GM12892 (cell line): ENCODE results near the gene HPCAL1.
"Not testable (repeated sequence)": the region's sequence is repeated elsewhere in the genome, so short reads cannot be mapped to it uniquely, and the experiment has no call there.

ENCODE experiments used
- DNase-seq: peaks from one replicate; pipeline ENCODE4 v3.0.0; 2011; ENCODE audit not compliant: insufficient read length
- FAIRE-seq: peaks from 2 replicates; lab custom pipeline; 2011; peaks lifted over from hg19 to GRCh38; lab: Jason Lieb, UNC
- POLR2A ChIP-seq: IDR thresholded peaks from 2 replicates; pipeline ENCODE4 v1.6.1; 2011; ENCODE audit warnings: low read depth, low read length, control low read depth
- POLR2AphosphoS5 ChIP-seq: IDR thresholded peaks from 2 replicates; pipeline ENCODE4 v1.6.1; 2011; ENCODE audit warnings: low read depth, low read length, control low read depth
- TAF1 ChIP-seq: IDR thresholded peaks from 2 replicates; pipeline ENCODE4 v1.6.1; 2011; ENCODE audit warnings: low read depth, mild to moderate bottlenecking, control low read depth, low read length, borderline replicate concordance

Gene HPCAL1

DNA sequence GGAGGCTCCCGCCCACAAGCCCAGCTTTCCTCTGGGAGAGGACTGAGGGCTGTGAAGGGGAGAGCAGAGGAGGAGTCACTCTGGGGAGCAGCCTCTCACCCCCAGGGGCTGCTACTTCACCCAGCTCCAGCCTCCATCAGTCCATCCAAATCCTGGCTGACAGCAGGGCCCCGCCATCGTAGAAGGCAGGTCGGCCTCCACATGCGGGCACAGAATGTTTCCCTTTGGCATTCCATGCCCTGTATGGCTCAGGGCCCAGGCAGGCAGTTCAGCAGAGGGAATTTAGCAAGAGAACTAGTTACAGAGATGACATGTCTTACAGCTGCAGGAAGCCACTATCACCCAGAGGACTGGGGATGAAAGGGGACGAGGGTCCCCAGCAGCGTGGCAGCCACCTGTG is 151.8 kb downstream of the HPCAL1 start:
- DNase-seq (no peak), FAIRE-seq (no peak)
- no peak for TF ChIP-seq TAF1
- no peak for TF ChIP-seq POLR2AphosphoS5
- TF ChIP-seq POLR2A = no peak

- DNase-seq, FAIRE-seq: not testable (repeated sequence)
Observed at GRCh38 chr2:10457195-10457594, 154.5 kb downstream of the HPCAL1 start.

DNA sequence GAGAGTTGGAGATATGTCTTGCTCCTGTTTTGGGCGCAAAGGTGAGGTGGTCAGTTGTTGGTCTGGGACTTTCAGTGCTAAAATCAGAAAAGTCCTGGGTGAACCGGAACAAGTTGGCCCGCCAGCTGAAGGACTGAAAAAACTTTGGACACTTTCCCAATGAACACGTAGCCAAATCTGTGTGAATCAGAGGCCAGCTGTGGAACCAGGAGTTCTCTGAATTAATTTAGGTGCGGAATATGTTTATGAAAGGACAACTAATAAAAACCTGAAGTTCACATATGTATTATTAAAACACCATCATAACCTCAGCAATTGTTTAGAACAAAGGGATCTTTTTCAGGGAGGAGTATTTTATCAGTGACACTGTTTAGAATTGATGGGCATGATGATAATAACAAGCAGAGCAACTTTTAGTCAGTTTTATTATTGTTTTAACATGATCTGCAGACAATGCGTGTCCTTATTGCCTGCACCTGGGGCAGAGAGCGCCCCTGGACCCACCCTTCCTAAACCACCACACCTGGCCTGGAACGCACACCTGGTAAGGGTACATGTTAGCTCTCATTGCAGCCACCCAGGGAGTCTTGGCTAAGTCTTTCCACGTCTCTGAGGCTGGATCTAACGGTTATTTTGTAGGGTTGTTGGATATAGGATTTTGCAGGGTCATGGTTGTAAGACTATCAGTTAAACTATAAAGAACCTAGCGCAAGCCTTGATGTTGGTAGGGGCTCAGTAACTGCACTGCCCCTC is 155.3 kb downstream of the HPCAL1 start:
- DNase-seq = no peak
- no peak for FAIRE-seq
- TF ChIP-seq TAF1 (no peak), POLR2AphosphoS5 (no peak), POLR2A (no peak)

DNA sequence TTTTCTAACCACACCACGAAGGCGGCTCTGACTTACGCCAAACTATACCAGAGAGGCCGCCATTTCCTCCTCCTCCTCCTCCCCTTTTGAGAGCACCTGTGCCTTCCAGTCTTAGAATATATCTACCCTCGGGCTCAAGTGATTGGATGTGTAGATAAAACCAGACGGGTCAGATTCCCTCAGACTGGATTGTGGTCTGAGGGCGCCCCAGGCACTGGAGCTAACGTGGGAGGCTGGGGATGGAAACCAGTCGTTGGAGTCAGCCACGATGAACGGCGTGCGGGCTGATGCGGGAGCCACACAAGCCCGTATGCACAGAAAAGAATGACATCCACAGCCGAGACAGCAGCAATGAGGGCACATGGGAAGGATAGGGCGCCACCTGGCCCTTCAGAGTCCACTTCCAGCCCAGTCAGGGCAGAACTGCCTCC is 157.7 kb downstream of the HPCAL1 start:
- DNase-seq (no peak), FAIRE-seq (no peak)

DNA sequence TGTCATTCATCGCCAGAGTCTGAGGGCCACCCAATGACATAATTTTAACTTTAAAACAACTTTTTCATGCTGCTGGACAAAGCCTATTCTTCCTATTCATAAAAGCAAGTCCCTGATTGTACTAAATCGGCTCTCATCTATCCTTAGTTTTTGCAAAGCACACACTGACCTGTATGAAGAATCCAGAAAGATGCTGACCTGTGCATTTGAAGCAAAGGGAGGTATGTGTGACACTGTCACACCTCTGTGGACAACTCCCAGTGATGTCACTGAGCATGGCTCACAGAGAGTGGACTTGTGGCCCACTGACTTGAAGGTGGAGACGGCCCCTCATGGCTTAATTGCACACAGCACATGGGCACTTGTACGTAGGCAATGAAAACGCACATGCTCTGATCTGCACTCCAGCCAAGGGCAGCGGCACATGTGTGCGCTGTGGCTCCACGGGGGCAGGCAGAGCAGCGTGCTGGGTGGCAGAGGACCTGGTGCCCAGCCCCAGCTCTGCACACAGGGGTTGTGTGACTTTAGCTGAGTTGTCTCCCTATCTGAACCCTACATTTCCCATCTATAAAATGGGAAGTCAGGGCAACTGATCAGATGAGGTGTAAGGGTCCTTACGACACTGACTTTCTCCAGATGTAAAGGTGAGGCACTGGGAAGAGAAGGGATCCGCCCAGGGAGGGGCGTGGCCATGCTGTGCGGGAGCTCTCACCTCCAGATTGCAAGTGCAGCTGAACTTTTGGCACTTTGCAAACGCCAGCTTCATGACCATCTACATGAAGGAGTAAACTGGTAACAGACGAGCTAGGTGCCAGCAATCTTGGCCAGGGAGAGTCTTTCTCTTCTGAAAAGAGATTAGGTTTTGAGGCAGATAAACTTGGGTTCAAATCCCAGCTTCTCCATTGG is 159.7 kb downstream of the HPCAL1 start:
- no peak for FAIRE-seq
- TF ChIP-seq TAF1 = no peak
- no peak for TF ChIP-seq POLR2A

More for the DNA sequence above, 157.7 kb downstream of the HPCAL1 start:
- TF ChIP-seq POLR2A = no peak
- TF ChIP-seq POLR2AphosphoS5 = no peak
- no peak for TF ChIP-seq TAF1

GRCh38 chr2:10465910-10466309 is 163.2 kb downstream of the HPCAL1 start:
- TF ChIP-seq TAF1 = no peak
- no peak for TF ChIP-seq POLR2A
- no peak for TF ChIP-seq POLR2AphosphoS5
- no peak for DNase-seq
- no peak for FAIRE-seq

More for the DNA sequence above, 159.7 kb downstream of the HPCAL1 start:
- no peak for DNase-seq

DNA sequence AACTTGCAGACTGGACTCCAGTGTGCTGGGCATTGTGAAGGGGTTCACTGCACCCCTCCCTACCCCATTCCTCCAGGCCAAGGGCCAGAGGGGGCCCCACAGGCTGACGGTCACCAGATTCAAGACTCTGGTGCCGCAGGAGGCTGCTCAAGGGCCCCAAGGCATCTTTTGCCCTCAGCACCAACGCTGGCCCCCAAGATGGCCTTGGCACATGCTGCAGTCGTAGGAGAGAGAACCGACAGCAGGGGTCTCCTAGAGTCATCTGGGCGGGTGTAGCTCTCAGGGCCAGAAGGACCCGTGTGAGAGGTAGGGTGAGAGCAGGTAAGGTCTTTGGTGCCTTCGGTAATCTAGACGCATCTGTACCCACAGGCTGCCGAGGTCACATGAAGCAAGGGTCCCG is 164.1 kb downstream of the HPCAL1 start:
- FAIRE-seq = no peak
- DNase-seq = no peak
- TF ChIP-seq TAF1 = no peak
- TF ChIP-seq POLR2AphosphoS5 = no peak
- no peak for TF ChIP-seq POLR2A

DNA sequence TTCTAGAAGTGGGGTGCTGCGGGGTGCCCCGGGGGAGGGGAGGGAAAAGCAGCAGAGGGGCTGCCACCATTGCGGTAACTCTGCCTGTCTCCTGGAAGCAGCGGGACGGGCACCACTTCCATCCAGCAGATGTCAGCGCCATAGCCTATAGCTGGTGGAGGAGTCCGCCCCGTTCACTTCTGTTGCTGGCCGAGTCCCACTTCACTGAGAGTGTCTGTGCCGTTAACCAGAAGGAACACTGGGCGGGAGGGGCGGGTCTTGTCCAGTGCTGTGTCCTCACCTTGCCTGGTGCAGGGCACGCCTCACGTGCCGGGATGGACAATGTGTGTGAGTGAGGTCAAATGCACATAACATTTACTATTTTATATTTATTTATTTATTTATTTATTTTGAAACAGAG is 164.7 kb downstream of the HPCAL1 start:
- DNase-seq = no peak
- TF ChIP-seq POLR2A (no peak), TAF1 (no peak), POLR2AphosphoS5 (no peak)
- no peak for FAIRE-seq

- FAIRE-seq (no peak), DNase-seq (no peak)
- no peak for TF ChIP-seq TAF1
- no peak for TF ChIP-seq POLR2A
- no peak for TF ChIP-seq POLR2AphosphoS5
Observed at GRCh38 chr2:10469301-10469700, 166.6 kb downstream of the HPCAL1 start.

GRCh38 chr2:10469955-10470608 is 167.4 kb downstream of the HPCAL1 start:
- FAIRE-seq = no peak
- DNase-seq = no peak
- TF ChIP-seq TAF1 (no peak), POLR2AphosphoS5 (no peak), POLR2A (no peak)

DNA sequence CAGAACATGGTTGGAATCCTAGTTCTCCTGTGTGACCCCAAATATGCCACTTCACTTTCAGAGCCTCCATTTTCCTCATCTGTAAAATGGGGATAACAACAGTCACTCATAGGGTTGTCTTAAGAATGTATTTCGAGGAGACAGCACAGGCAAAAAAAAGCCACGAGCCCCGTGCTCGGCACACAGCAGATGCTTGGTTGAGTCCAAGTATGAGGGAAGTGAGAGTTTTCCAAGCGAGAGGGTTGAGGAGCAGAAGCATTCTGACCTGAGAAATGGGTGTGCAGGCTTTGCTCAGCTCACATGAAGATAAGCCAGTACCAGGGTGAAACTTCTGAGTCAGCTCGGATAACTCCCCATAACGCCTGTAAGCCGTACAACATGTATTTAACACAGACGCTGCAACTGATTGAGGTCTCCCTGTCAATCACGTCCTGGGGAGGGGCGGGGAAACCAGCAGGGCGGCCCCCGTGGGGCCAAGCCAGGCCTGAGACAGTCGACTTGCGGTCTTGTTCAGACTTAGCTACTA is 168.4 kb downstream of the HPCAL1 start:
- FAIRE-seq = no peak

More for the DNA sequence above, 168.4 kb downstream of the HPCAL1 start:
- no peak for TF ChIP-seq POLR2A
- TF ChIP-seq POLR2AphosphoS5 = no peak
- TF ChIP-seq TAF1 = no peak
- DNase-seq = no peak
